NCI-H2029 treated with DMSO at 0.1 percent for 48 hours (cell line): ENCODE data around the gene C12orf57.
A peak's percentile ranks its signal among the peaks of the same experiment; 100 is the strongest.

ENCODE experiments used
- DNase-seq: peaks from one replicate; lab custom pipeline; 2025; lab: John Stamatoyannopoulos, UW

C12orf57 gene

GRCh38 chr12:6964605-6965025 is 20.8 kb downstream of the C12orf57 start:
- no peak for DNase-seq

DNA sequence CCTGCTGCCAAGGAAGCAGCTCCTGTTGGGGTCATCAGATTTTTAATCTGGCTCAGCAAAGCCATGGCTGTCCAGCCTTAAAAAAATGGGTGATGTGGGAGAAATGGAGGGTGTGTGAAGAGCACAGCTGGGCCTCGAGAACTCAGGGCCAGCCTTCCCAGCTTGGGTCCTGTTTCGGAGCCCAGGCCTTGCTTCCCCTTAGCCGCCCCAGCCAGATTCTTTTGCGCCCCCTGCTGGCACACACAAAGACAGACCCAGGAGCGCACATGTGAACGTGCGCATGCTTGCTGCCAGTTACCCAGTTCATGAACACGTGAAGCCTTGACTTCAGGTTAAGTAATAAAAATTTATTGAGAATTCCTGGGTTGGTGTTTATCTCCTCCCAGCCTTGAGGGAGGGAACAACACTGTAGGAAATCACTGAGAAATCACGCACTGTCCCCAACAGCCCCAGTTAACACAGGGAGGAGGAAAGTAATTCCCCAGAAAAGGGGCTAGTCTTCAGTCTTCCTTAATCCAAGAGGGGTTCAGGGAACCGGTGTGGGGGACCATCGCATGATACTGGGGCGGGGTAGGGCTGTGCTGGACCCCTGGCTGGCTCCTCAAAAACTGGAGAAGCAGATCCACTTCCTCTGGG is 21.3 kb downstream of the C12orf57 start:
- peak; percentile 52 for DNase-seq

- DNase-seq, result no peak
Observed at GRCh38 chr12:6965714-6966113, 21.9 kb downstream of the C12orf57 start.

GRCh38 chr12:6966351-6966750 is 22.5 kb downstream of the C12orf57 start:
- no peak for DNase-seq

- no peak for DNase-seq
Observed at GRCh38 chr12:6967651-6968100, 23.9 kb downstream of the C12orf57 start.

DNA sequence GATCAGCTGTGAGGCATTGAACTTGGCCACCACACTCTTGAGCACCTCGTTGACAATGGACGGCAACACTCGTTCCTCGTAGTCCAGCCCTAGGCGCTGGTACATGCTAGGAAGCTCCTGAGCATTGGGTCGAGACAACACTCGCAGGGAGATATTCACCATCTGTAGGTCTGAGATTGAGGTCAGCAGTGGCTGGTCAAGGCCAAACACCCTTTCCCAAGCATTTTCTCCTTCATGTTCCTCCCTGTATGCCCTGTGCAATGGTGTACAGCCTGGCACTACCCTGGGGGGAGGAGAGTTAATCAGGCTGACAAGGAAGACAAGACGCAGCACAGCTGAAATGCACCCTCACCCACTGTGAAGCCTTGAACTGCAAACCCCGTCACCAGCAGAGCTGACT is 24.6 kb downstream of the C12orf57 start:
- DNase-seq, result no peak

DNA sequence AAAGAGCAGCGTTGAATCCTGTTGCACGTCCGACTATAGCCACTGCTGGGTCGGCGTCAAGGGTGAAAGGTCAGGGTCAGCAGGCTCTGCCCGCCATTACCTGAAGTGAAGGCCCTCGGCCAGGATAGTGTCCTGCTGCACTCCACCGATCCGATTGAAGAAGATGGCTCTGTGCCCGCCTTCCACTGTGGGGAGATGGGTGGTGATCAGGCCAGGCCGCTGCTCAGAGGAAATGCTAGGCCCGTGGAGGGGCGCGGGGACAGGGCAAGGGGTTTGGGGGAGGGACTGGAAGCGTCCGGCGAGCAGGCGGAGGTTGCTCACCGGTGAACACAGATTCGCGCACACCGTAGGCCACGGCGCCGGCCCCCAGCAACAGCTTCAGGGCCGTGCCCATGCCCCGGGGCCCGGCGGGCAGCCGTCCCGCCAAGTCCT is 26.3 kb downstream of the C12orf57 start:
- no peak for DNase-seq

GRCh38 chr12:6974180-6974579 is 30.4 kb downstream of the C12orf57 start:
- no peak for DNase-seq

GRCh38 chr12:6975297-6976032 is 31.6 kb downstream of the C12orf57 start:
- no peak for DNase-seq

DNA sequence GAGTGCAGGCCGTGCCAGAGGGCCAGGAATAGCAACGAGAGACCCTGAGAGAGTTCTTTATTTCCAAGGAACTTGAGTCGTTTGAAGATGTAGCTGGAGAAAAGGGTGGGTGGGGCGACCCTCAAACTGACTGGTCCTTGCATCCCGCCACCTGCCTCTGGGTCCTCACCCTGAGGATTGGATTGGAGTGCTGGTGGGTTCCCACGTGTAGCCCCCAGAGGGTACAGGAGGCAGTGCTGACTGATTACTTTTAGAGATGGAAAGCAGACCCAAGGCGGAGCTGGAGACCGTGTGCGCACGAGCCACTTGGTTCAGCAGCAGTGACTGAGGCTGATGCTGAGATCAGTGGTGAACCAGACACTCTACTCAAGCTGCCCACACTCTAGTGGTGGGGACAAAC is 33.8 kb downstream of the C12orf57 start:
- no peak for DNase-seq

- DNase-seq, result no peak
Observed at GRCh38 chr12:6978188-6978587, 34.4 kb downstream of the C12orf57 start.

GRCh38 chr12:6978611-6979011 is 34.8 kb downstream of the C12orf57 start:
- no peak for DNase-seq

GRCh38 chr12:6979021-6979420 is 35.2 kb downstream of the C12orf57 start:
- DNase-seq, result no peak

- no peak for DNase-seq
Observed at GRCh38 chr12:6979453-6979852, 35.6 kb downstream of the C12orf57 start.

- DNase-seq, result no peak
Observed at GRCh38 chr12:6980075-6980474, 36.3 kb downstream of the C12orf57 start.

GRCh38 chr12:6980740-6981139 is 36.9 kb downstream of the C12orf57 start:
- no peak for DNase-seq

DNA sequence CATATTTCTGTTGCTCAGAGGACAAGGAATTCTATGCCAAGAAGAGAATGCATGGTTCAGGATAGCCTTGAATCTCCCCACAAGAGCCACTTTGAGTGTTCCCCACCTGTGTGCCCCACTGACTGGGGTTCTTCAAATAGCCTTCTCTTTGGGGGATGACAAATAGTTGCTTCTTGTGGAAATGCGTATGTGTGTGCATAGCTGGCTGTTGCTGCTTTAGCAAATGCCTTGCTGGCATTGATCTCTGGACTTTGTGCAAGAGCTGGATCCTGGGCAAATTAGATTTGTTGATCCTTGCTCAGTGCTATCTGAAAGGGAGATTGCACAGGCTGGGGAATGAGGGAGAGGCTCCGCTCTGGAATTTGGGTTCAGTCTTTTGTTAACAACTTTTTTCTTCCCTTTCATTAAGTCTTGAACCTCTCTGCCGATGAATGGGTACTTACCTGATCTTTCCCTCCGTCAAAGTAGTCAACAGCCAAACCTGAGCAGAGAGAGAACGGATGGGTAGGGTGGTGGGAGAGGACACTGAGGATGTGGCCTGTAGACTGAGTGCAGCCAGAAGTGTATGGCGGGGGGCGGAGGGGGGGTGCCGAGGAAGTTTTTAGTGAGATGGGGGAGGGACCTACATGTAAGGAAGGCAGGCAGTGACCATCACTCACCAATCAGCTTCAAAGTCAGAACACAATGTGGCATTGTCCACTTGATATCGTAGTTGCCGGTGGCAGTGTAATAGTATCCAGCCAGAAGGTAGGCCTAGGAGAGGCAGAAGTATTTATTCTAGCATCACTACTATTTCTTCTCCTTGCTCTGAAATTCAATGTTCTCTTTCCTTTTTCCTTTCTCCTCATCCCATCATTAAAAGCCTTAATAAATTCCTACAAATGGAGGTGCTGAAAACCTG is 37.6 kb downstream of the C12orf57 start:
- no peak for DNase-seq

DNA sequence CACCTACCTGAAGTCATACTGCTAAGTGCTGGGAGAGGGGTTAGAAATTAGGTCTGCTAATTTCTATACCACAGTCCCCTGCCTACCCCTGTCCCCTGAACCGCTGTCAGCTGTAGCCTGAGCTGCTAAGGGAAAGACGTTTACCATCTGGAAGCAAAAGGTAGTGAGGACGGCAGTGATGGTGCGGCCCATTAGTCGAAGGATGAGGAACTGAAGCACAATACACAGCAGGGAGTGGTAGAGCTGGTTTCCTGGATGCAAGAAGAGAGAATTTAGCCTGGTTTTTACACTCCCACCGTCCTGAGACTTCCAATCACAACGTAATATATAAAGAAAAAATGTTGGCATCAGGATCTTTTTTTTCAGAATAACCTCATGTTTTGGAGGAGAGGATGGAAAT is 38.7 kb downstream of the C12orf57 start:
- no peak for DNase-seq

GRCh38 chr12:6987956-6988553 is 44.2 kb downstream of the C12orf57 start:
- peak; percentile 81 for DNase-seq
